K562 (cell line): ENCODE data around the gene EMC8. TPM values are rescaled to one million over a fixed set of nuclear protein-coding genes. Genes with fewer than 3 reads are reported as not detected.

Experiments used
- DMBX1 ChIP-seq: fragments of 250-450 bp; sonication (Bioruptor Pico); IDR thresholded peaks from 2 replicates; pipeline ENCODE4 v1.8.0; 2022; ENCODE audit warnings: inconsistent platforms, mild to moderate bottlenecking, moderate library complexity, borderline replicate concordance
- E2F5 ChIP-seq: sonication (generic); formaldehyde crosslinking; IDR thresholded peaks from 2 replicates; pipeline ENCODE4 v1.8.0; 2022; ENCODE audit warnings: mild to moderate bottlenecking, missing genetic modification reagents
- FOXO4 ChIP-seq: fragments of 450-650 bp; formaldehyde crosslinking; IDR thresholded peaks from 2 replicates; pipeline ENCODE4 v1.4.0; 2020; ENCODE audit warnings: mild to moderate bottlenecking, moderate library complexity
- HNRNPL ChIP-seq: fragments of 200-400 bp; formaldehyde crosslinking; IDR thresholded peaks from 2 replicates; pipeline ENCODE4 v1.6.1; 2017; ENCODE audit warnings: low read depth, mild to moderate bottlenecking, low read length
- KLF10 ChIP-seq: fragments of 250-450 bp; sonication (Bioruptor Pico); IDR thresholded peaks from 2 replicates; pipeline ENCODE4 v1.6.1; 2021; ENCODE audit warnings: matching md5 sums
- MGA ChIP-seq: fragments of 450-650 bp; IDR thresholded peaks from 2 replicates; pipeline ENCODE4 v1.6.1; 2016; ENCODE audit warnings: mild to moderate bottlenecking, moderate library complexity
- NFATC3 ChIP-seq: fragments of 450-650 bp; IDR thresholded peaks from 2 replicates; pipeline ENCODE4 v1.6.1; 2017; ENCODE audit warnings: mild to moderate bottlenecking
- ZKSCAN1 ChIP-seq: fragments of 150-350 bp; IDR thresholded peaks from 2 replicates; pipeline ENCODE4 v1.6.1; 2016; ENCODE audit warnings: low read depth, low read length
- ZNF740 ChIP-seq, 3 experiments: fragments of 200-800 bp in 1 of 3; sonication (Bioruptor generic) in 1 of 3; sonication (generic) in 1 of 3; formaldehyde crosslinking in 1 of 3; IDR thresholded peaks; 2 replicates each; pipeline versions ENCODE4 v1.6.1 to v1.8.0; 2016 to 2022; ENCODE audit warnings: mild to moderate bottlenecking in 2 of 3, missing compliant biosample characterization in 2 of 3, missing genetic modification characterization in 2 of 3, missing genetic modification reagents in 1 of 3
- polyA plus RNA-seq, 8 experiments: library from polyadenylated mRNA; depleted of rRNA in 4 of 8; stranded (reverse) in 5 of 8; unstranded in 3 of 8; fragments of >200 nt; fragmentation: Nextera tagmentation in 2 of 8; fragmentation: Illumina TruSeq in 1 of 8; extraction: Ambion mirVana in 2 of 8; extraction: Trizol in 1 of 8; gene quantifications; 2 replicates each; pipeline versions ENCODE4 v1.2.1 to v1.2.3, GENCODE V29; 2011 to 2014; ENCODE audit warnings: inconsistent platforms in 1 of 8, missing spikeins in 1 of 8
- total RNA-seq, 7 experiments: library from RNA; depleted of rRNA in 6 of 7; stranded (reverse); fragments of >200 nt in 6 of 7; fragmentation: Illumina TruSeq in 2 of 7; extraction: Trizol in 2 of 7; gene quantifications; 2 replicates each; pipeline versions ENCODE4 v1.2.1 to v1.2.3, GENCODE V29; 2011 to 2021; ENCODE audit warnings: low replicate concordance in 1 of 7
- TF ChIP-seq, protein P1 (sequence below), 2 experiments: fragments of 450-650 bp; IDR thresholded peaks; 2 replicates each; pipeline ENCODE4 v1.6.1; 2016

The EMC8 gene
- total and polyA plus RNA-seq, 9 of the 15 experiments (the other 6 are each of a cell fraction or from before 2014, with no cell fraction given), result 11.4 to 81.8 (median 48.6) TPM

GRCh38 chr16:85729452-85730185, 69.7 kb downstream of the EMC8 start (continued):
- TF ChIP-seq MGA (no peak), HNRNPL (no peak), E2F5 (CRISPR knock-in tag) (no peak), DMBX1 (CRISPR knock-in tag) (no peak), NFATC3 (no peak), ZKSCAN1 (no peak), ZNF740 (CRISPR knock-in tag; IDR thresholded peaks at IDR 0.05) (no peak), ZNF740 (tag; IDR thresholded peaks at IDR 0.05) (no peak), KLF10 (CRISPR knock-in tag) (no peak), FOXO4 (CRISPR knock-in tag) (no peak)
- TF ChIP-seq, protein P1, sequence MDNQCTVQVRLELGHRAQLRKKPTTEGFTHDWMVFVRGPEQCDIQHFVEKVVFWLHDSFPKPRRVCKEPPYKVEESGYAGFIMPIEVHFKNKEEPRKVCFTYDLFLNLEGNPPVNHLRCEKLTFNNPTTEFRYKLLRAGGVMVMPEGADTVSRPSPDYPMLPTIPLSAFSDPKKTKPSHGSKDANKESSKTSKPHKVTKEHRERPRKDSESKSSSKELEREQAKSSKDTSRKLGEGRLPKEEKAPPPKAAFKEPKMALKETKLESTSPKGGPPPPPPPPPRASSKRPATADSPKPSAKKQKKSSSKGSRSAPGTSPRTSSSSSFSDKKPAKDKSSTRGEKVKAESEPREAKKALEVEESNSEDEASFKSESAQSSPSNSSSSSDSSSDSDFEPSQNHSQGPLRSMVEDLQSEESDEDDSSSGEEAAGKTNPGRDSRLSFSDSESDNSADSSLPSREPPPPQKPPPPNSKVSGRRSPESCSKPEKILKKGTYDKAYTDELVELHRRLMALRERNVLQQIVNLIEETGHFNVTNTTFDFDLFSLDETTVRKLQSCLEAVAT (IDR thresholded peaks at IDR 0.05), result no peak
